NCI-H526 treated with DMSO at 0.1 percent for 48 hours (cell line): ENCODE results near the gene CHST7.

Source experiments
- DNase-seq: peaks from one replicate; lab custom pipeline; 2025; lab: John Stamatoyannopoulos, UW

CHST7 gene

GRCh38 chrX:46607916-46608315, 34.4 kb downstream of the CHST7 start:
- DNase-seq, result no peak

GRCh38 chrX:46610070-46610658, 36.6 kb downstream of the CHST7 start:
- DNase-seq, result no peak

- DNase-seq, result no peak
These were observed 38.2 kb downstream of the CHST7 start for GRCh38 chrX:46611658-46612362.

GRCh38 chrX:46617906-46618305, 44.3 kb downstream of the CHST7 start:
- no peak for DNase-seq

- DNase-seq, result no peak
These were observed 45.4 kb downstream of the CHST7 start for GRCh38 chrX:46618947-46619346.

GRCh38 chrX:46620505-46620904, 46.9 kb downstream of the CHST7 start:
- no peak for DNase-seq

GRCh38 chrX:46621572-46621971, 48.0 kb downstream of the CHST7 start:
- DNase-seq, result no peak

- DNase-seq, result no peak
These were observed 50.7 kb downstream of the CHST7 start for GRCh38 chrX:46624090-46624786.

- DNase-seq, result no peak
These were observed 53.0 kb downstream of the CHST7 start for GRCh38 chrX:46626566-46626965.

- DNase-seq, result no peak
These were observed 53.5 kb downstream of the CHST7 start for GRCh38 chrX:46627062-46627461.

GRCh38 chrX:46627711-46628419, 54.3 kb downstream of the CHST7 start:
- no peak for DNase-seq

GRCh38 chrX:46628460-46629371, 55.2 kb downstream of the CHST7 start:
- no peak for DNase-seq

- DNase-seq, result no peak
These were observed 56.6 kb downstream of the CHST7 start for GRCh38 chrX:46630141-46630540.

GRCh38 chrX:46634577-46634976, 61.0 kb downstream of the CHST7 start:
- DNase-seq, result no peak

- DNase-seq, result no peak
These were observed 61.6 kb downstream of the CHST7 start for GRCh38 chrX:46635186-46635585.

GRCh38 chrX:46636223-46636622, 62.7 kb downstream of the CHST7 start:
- no peak for DNase-seq

- DNase-seq, result no peak
These were observed 64.4 kb downstream of the CHST7 start for GRCh38 chrX:46637938-46638337.

- DNase-seq, result no peak
These were observed 68.6 kb downstream of the CHST7 start for GRCh38 chrX:46642145-46642544.

GRCh38 chrX:46643636-46644035, 70.1 kb downstream of the CHST7 start:
- DNase-seq, result no peak

GRCh38 chrX:46645614-46646013, 72.0 kb downstream of the CHST7 start:
- no peak for DNase-seq

GRCh38 chrX:46647251-46647650, 73.7 kb downstream of the CHST7 start:
- no peak for DNase-seq
